Ascending aorta (tissue), 2 donors: ENCODE results near the gene PPP1R7. TPM values are rescaled to one million over a fixed set of nuclear protein-coding genes. Genes with fewer than 3 reads are reported as not detected.

Source experiments
- DNase-seq, 2 donors: peaks; one replicate each; pipeline ENCODE4 v3.0.0-alpha.2; 2019; ENCODE audit warnings: low spot score in 2 of 2
- H3K27ac ChIP-seq, 2 donors: fragments of 200-600 bp; sonication (generic); one replicate each; pipeline ENCODE4 v1.5.1; 2016 to 2017; ENCODE audit warnings: mild to moderate bottlenecking in 1 of 2
- H3K27me3 ChIP-seq: fragments of 200-600 bp; sonication (generic); one replicate; pipeline ENCODE4 v1.5.1; 2017
- H3K36me3 ChIP-seq, 2 donors: fragments of 200-600 bp; sonication (generic); one replicate each; pipeline ENCODE4 v1.5.1; 2016
- H3K4me1 ChIP-seq, 2 donors: fragments of 200-600 bp; sonication (generic); one replicate each; pipeline ENCODE4 v1.5.1; 2016 to 2017; ENCODE audit warnings: mild to moderate bottlenecking in 1 of 2
- H3K4me3 ChIP-seq, 2 donors: fragments of 200-600 bp; sonication (generic); one replicate each; pipeline ENCODE4 v1.5.1; 2016 to 2017; ENCODE audit warnings: mild to moderate bottlenecking in 1 of 2
- H3K9me3 ChIP-seq, 2 donors: fragments of 200-600 bp; sonication (generic); one replicate each; pipeline ENCODE4 v1.5.1; 2016
- CTCF ChIP-seq, 3 experiments: fragments of 200-600 bp in 2 of 3; fragments of 450-650 bp in 1 of 3; sonication (generic) in 2 of 3; IDR thresholded peaks; one replicate each; pipeline ENCODE4 v1.5.1; 2016 to 2019; ENCODE audit warnings: antibody characterized with exemption in 3 of 3, mild to moderate bottlenecking in 1 of 3, moderate library complexity in 1 of 3
- intact Hi-C: fragments of 100-400 bp; cut with DNase I; formaldehyde crosslinking; loops from one replicate; pipeline ENCODE4 v1.15.1; 2023
- total RNA-seq: library from RNA; depleted of rRNA; stranded (reverse); fragments of >200 nt; gene quantifications from one replicate; pipeline ENCODE4 v1.1.0, GENCODE V29; 2016

The PPP1R7 gene
- total RNA-seq, 1 donor from 2014 or later, result 4.2 TPM

DNA sequence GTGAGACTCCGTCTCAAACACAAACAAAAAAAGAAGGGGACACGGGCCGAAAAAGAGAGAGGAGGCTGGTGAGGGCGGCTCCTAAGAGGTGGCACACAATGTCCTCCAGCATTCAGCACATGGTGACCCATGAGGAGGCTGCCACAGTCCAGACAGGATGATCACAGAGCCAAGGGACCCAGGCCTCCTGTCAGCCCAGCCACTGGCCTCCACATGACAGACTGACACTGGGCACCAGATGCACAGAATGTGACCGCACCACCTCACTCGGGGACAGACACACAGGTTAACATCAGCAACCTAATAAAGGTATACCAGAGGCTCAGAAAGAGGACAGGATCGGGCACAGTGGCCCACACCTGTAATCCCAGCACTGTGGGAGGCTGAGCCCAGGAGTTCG is 22.0 kb upstream of the PPP1R7 start:
- H3K27me3 ChIP-seq, result no peaks in the 10 kb centered on the region
- no peaks in the 10 kb centered on the region for H3K9me3 ChIP-seq
- TF ChIP-seq CTCF (IDR thresholded peaks at IDR 0.05), result no peak
- intact Hi-C loops, result no loop called here
- H3K4me1 ChIP-seq, result no peaks in the 10 kb centered on the region
- DNase-seq, result no peak
- no peak overlapping the region for H3K27ac ChIP-seq
- H3K4me3 ChIP-seq, result no peak overlapping the region
- H3K36me3 ChIP-seq, result no peaks in the 10 kb centered on the region

GRCh38 chr2:241129086-241129871 is 21.0 kb upstream of the PPP1R7 start:
- Histone ChIP-seq H3K4me3 (no peak overlapping the region), H3K9me3 (no peaks in the 10 kb centered on the region), H3K27ac (no peak overlapping the region), H3K27me3 (no peaks in the 10 kb centered on the region), H3K4me1 (no peaks in the 10 kb centered on the region), H3K36me3 (no peaks in the 10 kb centered on the region)
- intact Hi-C loops, result no loop called here
- TF ChIP-seq CTCF (IDR thresholded peaks at IDR 0.05), result no peak
- no peak for DNase-seq

GRCh38 chr2:241130316-241130715 is 20.0 kb upstream of the PPP1R7 start:
- no peaks in the 10 kb centered on the region for H3K4me1 ChIP-seq
- no peak for DNase-seq
- intact Hi-C loops, result no loop called here

DNA sequence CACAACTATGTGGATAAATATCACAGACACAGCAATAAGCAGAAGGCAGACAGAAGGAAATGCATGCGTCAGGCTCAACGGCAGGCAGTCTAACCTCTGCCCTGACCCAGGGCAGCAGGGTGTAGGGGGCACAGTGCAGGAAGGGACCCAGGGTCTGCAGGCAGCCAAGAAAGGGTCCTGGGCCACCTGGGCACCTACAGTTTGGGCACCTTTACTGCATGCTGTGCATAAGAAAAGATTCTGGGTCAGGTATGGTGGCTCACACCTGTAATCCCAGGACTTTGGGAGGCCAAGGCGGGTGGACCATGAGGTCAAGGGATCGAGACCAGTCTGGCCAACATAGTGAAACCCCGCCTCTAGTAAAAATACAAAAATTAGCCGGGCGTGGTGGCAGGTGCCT is 18.7 kb upstream of the PPP1R7 start:
- intact Hi-C loops, result no loop called here
- H3K36me3 ChIP-seq, result no peaks in the 10 kb centered on the region
- no peaks in the 10 kb centered on the region for H3K4me1 ChIP-seq
- H3K9me3 ChIP-seq, result no peaks in the 10 kb centered on the region
- no peak for DNase-seq
- no peak overlapping the region for H3K27ac ChIP-seq
- no peaks in the 10 kb centered on the region for H3K27me3 ChIP-seq
- no peak for TF ChIP-seq CTCF (IDR thresholded peaks at IDR 0.05)
- H3K4me3 ChIP-seq, result no peak overlapping the region

More at GRCh38 chr2:241130316-241130715, 20.0 kb upstream of the PPP1R7 start:
- no peaks in the 10 kb centered on the region for H3K36me3 ChIP-seq
- H3K4me3 ChIP-seq, result no peak overlapping the region
- no peak for TF ChIP-seq CTCF (IDR thresholded peaks at IDR 0.05)
- H3K27ac ChIP-seq, result no peak overlapping the region
- no peaks in the 10 kb centered on the region for H3K27me3 ChIP-seq
- no peaks in the 10 kb centered on the region for H3K9me3 ChIP-seq

DNA sequence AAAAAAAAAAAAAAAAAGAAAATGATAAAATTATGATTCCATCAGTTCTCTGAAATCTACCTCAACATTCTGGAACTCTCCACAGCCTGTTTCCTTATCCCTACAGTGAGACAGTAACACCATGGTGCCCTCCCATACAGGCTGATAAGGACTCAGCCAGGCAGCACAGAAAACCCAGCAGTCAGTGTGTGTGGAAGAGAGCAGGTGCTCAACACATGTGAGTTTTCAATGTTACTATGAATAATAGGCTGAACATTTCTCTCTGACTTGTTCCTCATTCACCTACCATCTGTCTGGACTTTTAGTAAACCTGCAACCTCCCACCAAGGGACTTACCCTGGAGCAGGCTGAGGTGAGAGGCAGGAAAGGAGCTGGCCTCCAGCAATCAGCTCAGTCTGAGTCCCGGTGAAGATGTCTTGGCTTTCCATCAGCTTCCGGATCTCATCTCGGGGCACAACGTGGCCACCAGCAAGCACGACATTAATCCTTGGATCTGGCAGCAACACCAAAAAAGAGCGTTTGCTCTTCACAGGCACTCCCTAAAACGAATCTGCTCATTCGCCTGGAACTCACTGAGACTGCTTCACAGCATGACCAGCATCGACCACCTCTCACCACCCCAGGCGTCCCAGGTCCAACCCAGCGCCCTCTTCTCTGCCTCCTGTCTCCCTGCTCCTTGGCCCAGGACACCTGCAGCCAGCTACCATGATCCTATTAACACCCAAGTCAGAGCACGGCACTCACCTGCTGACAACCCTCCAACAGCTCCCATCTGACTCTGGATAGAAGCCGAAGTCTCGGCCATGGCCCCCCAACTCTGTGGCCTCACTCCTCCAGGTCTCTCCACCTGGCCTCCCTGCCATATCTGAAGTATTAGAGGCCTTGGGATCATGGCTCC is 17.5 kb upstream of the PPP1R7 start:
- Histone ChIP-seq H3K27me3 (no peaks in the 10 kb centered on the region), H3K4me3 (no peak overlapping the region), H3K9me3 (no peaks in the 10 kb centered on the region), H3K4me1 (no peaks in the 10 kb centered on the region), H3K36me3 (no peaks in the 10 kb centered on the region), H3K27ac (no peak overlapping the region)
- no peak for TF ChIP-seq CTCF (IDR thresholded peaks at IDR 0.05)
- no peak for DNase-seq
- intact Hi-C loops, result no loop called here
